GM21367 (cell line): ENCODE measurements around the gene TAF5L.
"Not testable (repeated sequence)": the region's sequence is repeated elsewhere in the genome, so short reads cannot be mapped to it uniquely, and the experiment has no call there.

Experiments
- ATAC-seq: cut with Tn5 transposase; IDR thresholded peaks from one replicate; pipeline ENCODE4 v1.9.1; 2021; ENCODE audit not compliant: unreplicated experiment

TAF5L gene

GRCh38 chr1:229570891-229571516 lies 54.9 kb downstream of the TAF5L start:
- ATAC-seq, result no peak

- no peak for ATAC-seq
Measured at GRCh38 chr1:229570305-229570704, 55.6 kb downstream of the TAF5L start.

DNA sequence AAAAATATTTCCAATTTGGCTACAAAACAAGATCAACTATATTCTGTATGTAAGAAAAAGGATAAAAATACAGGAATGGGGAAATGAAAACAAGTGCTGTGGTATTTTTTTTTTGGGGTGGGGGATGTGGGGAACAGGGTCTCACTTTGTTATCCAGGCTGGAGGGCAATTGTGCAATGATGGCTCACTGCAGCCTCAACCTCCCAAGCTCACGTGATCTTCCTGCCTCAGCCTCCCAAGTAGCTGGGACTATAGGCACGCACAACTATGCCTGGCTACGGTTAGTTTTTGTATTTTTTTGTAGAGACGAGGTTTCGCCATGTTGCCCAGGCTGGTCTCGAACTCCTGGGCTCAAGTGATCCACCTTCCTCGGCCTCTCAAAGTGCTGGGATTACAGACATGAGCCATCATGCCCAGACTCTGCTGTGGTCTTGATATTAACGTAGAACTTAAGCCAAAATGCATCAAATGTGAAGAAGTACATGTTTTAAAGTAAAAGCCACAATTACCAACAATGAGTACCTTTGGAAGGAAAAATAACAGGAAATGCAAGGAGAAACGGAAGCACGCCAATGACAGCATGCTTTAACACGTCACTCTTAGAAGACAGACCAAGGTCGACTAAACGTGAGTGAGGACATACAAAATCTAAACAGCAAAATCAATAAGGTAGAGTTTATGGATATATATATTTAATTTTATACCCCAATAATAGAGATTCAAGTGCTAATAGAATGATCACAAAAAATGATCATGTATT lies 58.6 kb downstream of the TAF5L start:
- no peak for ATAC-seq

- ATAC-seq, result no peak
Measured at GRCh38 chr1:229563701-229564100, 62.2 kb downstream of the TAF5L start.

GRCh38 chr1:229563241-229563640 lies 62.7 kb downstream of the TAF5L start:
- ATAC-seq, result no peak

DNA sequence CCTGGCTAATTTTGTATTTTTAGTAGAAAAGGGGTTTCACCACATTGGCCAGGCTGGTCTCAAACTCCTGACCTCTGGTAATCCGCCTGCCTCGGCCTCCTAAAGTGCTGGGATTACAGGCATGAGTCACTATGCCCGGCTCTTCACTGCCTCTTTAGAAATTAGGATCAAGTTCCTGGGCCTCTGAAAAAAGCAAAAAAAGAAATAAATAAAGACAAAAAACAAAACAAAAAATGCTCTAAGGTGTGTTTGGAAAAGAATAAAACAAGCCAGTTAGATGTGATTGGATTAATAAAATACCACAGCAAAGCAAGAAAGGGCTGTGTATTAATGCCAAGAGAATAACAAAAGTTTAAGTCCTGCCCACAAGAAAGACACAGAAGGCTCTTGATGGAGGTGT lies 63.2 kb downstream of the TAF5L start:
- ATAC-seq, result no peak

DNA sequence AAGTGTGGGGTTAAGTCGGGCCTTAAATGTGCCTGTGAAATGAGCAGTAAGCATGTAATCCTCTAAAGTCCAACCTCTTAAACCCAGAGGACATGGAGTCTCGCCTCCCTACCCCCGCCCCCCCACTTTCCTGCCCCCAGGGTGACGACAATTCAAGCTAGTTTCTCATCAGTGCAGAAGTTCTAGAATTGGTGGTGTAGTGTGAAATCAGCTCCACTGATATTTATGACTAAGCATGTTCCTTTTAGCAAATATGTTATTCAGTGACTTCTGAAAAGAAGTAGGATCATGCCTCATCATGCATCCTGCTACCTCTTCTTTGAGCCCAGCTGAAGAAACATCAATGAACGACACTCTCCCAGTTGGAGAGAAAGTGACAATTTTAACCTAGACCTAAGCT lies 64.8 kb downstream of the TAF5L start:
- ATAC-seq, result no peak

DNA sequence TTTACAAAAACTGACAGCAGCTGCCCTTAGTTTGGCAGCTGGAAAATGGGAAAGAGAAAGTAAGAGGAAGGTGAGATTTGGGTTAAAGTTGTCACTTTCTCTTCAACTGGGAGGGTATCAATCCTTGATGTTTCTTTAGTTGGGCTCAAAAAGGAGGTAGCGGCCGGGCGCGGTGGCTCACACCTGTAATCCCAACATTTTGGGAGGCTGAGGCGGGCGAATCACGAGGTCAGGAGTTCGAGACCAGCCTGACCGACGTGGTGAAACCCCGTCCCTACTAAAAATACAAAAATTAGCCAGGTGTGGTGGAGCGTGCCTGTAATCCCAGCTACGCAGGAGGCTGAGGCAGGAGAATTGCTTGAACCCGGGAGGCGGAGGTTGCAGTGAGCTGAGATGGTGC lies 65.8 kb downstream of the TAF5L start:
- not testable (repeated sequence) for ATAC-seq

- ATAC-seq, result not testable (repeated sequence)
Measured at GRCh38 chr1:229559336-229559801, 66.6 kb downstream of the TAF5L start.

- peak; percentile 84 for ATAC-seq
Measured at GRCh38 chr1:229558460-229559335, 67.2 kb downstream of the TAF5L start, which contains the start of gene ABCB10. TSS of gene ABCB10 (minus strand) at chr1:229558707. CDS start at chr1:229558652, 55 bp downstream.

DNA sequence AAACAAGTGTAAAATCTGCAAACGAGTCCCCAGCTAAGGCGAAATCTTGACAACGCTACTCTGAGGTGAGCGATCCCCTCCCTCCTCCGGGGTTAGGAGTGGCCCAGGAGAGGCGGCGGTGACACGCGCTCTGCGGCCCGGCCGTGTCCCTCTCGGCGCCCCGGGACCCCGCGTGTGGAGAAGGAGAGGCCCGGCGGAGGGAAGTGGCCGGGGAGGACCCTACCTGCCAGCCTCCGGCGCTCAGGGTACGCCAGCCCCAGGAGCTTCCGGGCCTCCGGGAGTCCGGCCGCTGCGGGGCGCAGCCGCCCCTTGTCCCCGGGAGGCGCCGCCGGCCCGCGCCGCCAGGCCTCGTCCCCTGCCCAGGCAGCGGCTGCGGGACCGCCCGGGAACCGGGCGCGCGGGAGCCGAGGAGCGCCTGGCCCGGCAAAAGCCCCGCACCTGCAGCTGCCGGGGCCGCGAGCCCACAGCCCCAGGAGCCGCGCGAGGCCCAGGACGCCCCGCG lies 68.0 kb downstream of the TAF5L start:
- ATAC-seq, result peak; percentile 30

GRCh38 chr1:229557200-229557850 lies 68.6 kb downstream of the TAF5L start:
- ATAC-seq, result no peak

GRCh38 chr1:229554886-229555621 lies 70.9 kb downstream of the TAF5L start:
- ATAC-seq, result no peak

DNA sequence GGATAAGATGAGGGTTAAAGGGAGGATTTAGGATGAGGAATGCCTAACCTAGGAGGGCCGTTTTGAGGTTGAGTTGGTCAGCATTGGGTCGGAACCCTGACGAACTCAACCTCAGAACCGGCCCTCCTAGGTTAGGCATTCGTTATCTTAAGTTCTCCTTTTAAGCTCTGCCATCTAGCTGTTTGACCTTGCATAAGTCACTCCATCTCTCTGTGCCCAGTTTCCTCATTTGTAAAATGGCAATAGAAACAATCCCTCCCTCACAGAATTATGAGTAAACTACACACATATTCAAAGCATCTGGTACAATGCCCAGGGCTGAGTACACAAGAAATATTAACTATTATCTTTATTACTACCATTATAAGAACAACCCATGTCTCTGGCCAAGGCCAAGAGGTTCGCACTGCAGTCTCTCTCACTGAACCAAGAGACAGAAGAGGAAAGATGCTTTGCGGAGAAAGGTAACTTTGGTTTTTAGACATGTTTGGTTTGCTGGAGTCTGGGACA lies 72.2 kb downstream of the TAF5L start:
- ATAC-seq, result no peak

DNA sequence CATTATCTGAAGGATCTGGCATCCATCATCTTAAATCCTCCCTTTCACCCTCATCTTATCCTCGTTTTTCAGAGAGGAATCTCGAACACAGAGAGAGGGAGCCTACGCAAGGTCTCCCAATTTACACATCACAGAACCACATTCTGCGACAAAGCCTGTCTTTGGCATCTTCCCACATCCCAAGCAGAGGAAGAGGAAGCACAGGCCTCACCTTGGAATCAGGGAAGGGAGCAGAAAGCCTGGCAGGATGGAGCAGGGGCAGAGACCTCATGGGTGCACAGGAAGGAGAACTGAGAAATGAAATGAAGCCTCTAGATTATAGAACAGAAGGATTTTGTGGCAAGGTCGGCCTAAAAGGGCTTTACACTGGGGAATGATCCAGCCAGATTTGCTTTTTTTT lies 73.2 kb downstream of the TAF5L start:
- no peak for ATAC-seq

DNA sequence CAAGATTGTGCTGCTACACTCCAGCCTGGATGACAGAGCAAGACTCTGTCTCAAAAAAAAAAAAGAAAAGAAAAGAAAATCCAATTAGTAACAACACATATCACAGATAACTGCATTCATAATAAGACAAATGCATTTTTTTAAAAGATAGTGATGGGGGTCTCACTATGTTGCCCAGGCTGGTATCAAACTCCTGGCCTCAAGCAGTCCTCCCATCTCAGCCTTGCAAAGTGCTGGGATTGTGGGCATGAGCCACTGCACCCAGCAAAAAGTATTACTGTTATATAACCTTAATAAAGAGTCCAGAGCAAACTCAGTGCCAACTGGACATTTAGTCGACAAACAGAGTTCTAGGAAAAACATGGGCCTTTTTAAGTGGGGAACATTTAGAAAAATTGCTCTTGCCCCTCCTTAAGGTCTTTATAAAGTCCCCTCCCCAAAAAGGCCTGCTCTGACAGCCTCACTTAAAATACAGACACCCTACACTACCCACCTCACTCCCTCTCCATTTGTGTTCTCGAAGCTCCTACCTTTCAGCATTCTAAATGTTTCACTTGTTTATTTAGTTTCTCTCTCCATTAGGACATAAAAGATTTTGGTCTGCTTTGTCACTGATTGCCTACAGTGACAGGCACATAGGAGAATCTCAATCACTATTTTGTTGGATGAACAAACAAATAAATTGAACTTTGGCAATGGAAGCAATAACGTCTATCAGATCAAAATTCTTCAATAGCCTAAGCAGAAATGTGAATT lies 74.9 kb downstream of the TAF5L start:
- no peak for ATAC-seq

- ATAC-seq, result no peak
Measured at GRCh38 chr1:229547542-229547941, 78.4 kb downstream of the TAF5L start.

DNA sequence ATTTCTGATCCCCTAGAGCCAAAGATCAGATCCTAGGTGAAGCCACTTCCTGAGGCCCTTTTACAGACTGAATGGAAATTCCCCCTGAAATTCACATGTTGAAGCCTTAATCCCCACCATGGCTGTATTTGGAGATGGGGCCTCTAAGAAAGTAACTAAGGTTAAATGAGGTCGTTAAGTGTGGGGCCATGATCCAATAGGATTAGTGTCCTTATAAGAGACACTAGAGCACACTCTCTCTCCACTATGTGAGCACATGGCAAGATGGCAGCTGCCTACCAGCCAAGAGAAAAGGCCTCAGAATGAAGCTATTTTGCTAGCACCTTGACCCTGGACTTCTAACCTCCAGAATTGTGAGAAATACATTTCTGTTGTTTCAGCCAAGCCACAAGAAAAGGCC lies 81.3 kb downstream of the TAF5L start:
- no peak for ATAC-seq
